ENCODE data around the gene AEBP2.

AEBP2 gene

DNA sequence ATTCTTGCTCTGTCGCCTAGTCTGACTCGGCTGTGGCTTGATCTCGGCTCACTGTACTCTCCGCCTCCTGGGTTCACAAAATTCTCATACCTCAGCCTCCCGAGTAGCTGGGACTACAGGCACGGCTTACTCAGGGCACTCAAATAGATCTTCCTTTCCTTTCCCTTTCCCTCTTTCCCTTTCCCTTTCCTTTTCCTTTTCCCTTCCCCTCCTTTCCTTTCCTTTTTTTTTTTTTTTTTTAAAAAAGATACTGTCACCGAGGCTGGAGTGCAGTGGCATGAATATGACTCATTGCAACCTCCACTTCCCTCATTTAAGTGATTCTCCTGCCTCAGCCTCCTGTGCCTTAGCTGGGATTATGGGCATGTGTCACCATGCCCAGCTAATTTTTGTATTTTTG is 86.0 kb downstream of the AEBP2 start:
- peaks cover 39% of the 10 kb centered on the region for H3K36me3 Mint-ChIP-seq (ENCODE audit: low read depth)
- intact Hi-C loops (cut with micrococcal nuclease): no loop called here
- H3K4me1 Mint-ChIP-seq (ENCODE audit: low read depth): peaks cover 5% of the 10 kb centered on the region
- no peak overlapping the region for H3K4me3 Mint-ChIP-seq
- H3K9me3 Mint-ChIP-seq: no peaks in the 10 kb centered on the region
- peak overlapping the region; percentile 52 for H3K27ac Mint-ChIP-seq
- H3K27me3 Mint-ChIP-seq: no peaks in the 10 kb centered on the region

DNA sequence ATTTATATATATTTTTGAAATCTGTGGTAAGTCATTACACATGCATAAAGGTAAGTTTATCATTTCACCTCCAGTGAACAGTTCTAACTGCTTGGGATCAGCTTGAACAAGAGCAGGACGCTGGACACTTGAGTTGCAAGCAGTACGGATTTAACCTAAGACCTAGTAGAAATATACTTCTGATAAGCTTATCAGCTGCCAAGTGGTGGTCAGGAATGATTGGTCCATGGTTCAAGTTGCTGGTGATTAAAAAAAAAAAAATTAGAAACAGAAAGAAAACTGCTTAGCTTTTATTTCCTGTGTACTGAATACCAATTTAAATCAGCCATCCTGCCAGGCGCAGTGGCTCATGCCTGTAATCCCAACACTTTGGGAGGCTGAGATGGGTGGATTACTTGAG is 88.6 kb downstream of the AEBP2 start:
- H3K4me3 Mint-ChIP-seq: no peak overlapping the region
- H3K27ac Mint-ChIP-seq: no peak overlapping the region
- intact Hi-C loops (cut with micrococcal nuclease): no loop called here
- H3K9me3 Mint-ChIP-seq: no peaks in the 10 kb centered on the region
- peaks cover 34% of the 10 kb centered on the region for H3K36me3 Mint-ChIP-seq (ENCODE audit: low read depth)
- H3K4me1 Mint-ChIP-seq (ENCODE audit: low read depth): peaks cover 5% of the 10 kb centered on the region
- H3K27me3 Mint-ChIP-seq: no peaks in the 10 kb centered on the region

DNA sequence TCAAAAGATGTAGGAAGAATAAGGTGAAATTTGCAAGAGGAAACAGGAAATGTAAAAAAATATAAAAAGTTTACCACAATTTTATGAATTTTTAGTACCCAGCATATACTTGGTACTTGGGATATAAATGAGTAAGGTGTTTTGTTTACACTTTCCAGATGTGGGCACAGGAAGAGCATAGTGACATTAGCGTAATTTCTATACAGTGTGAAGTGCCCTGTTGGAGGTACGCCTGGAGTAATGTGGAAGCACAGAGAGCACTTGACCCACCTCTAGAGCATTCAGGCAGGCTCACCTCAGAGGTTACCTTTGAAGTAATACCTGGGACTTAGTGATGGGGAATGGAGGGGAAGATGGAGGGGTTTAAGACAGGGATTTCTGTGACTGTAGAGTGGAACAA is 89.5 kb downstream of the AEBP2 start:
- Mint-ChIP-seq H3K4me3 (no peak overlapping the region), H3K27ac (no peak overlapping the region), H3K36me3 (ENCODE audit: low read depth) (peaks cover 25% of the 10 kb centered on the region), H3K9me3 (no peaks in the 10 kb centered on the region), H3K27me3 (no peaks in the 10 kb centered on the region), H3K4me1 (ENCODE audit: low read depth) (peaks cover 5% of the 10 kb centered on the region)
- intact Hi-C loops (cut with micrococcal nuclease): no loop called here

DNA sequence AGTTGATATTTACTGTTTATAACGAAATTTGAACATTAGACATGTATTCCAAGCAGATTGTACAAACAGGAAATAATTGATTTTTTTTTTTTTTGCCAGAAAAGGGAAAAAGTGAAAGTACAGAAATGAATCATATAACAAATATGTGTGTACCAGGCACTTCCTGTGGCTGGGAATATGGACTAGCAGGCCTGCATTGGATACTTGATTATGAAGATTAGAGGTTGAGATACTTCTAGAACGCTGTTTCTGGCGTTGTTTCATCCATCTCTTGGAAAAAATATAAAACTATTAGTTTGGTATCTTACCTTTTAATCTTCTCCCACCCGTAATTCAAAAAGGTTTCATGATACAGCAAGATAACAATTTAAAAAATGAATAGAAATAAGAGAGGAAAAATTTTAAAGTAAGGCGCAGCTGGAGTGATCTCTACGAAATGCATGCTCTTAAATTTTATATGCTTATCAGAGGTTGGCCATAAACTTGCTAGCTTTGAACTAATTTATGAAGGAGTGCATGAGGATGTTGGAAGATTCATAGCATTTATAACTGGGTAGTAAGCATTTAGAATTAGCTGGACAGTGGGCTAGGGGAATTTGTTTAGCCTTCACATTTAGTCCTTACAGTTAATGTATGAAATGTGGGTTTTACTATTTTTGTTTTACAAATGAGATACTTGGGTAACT is 90.8 kb downstream of the AEBP2 start:
- intact Hi-C loops (cut with micrococcal nuclease): no loop called here
- H3K36me3 Mint-ChIP-seq (ENCODE audit: low read depth): peaks cover 17% of the 10 kb centered on the region
- no peak overlapping the region for H3K27ac Mint-ChIP-seq
- no peaks in the 10 kb centered on the region for H3K27me3 Mint-ChIP-seq
- no peak overlapping the region for H3K4me3 Mint-ChIP-seq
- H3K9me3 Mint-ChIP-seq: peaks cover 4% of the 10 kb centered on the region
- peaks cover 5% of the 10 kb centered on the region for H3K4me1 Mint-ChIP-seq (ENCODE audit: low read depth)

DNA sequence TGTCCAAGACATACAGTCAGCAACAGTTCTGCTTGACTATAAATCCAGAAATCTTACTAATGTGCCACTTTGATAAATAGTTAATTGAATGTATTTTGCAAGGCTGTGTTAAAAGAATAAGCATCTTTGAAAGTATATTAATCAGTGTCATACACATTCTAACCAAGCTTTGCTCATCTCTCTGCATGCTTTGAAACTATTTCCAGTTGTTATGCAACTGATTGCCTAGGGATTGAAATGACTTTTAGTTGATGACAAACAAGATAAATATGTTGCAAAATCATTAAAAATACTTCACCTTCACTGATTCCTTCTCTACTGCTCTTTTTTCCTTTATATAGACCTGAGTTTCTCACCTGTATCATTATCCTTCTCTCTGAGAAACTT is 91.3 kb downstream of the AEBP2 start:
- intact Hi-C loops (cut with micrococcal nuclease): no loop called here
- Mint-ChIP-seq H3K27me3 (no peaks in the 10 kb centered on the region), H3K9me3 (peaks cover 9% of the 10 kb centered on the region), H3K27ac (no peak overlapping the region), H3K4me3 (no peak overlapping the region), H3K4me1 (ENCODE audit: low read depth) (peaks cover 5% of the 10 kb centered on the region), H3K36me3 (ENCODE audit: low read depth) (peaks cover 17% of the 10 kb centered on the region)

DNA sequence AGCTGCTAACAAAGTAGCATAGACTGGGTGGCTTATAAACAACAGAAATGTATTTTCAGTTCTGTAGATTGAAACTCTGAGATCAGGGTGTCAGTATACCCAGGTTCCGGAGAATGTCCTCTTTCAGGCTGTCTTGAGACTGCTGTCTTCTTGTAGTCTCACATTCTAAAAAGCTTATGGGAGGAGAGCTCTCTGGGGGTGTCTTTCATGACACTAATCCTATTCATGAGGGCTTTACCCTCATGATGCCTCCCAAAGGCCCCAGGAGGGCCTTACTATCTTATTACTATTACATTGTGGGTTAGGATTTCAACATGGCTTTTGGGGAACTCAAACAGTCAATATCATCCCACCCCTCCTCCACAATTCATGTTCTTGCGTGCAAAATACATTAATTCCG is 94.3 kb downstream of the AEBP2 start:
- Mint-ChIP-seq H3K9me3 (peaks cover 16% of the 10 kb centered on the region), H3K36me3 (ENCODE audit: low read depth) (peaks cover 11% of the 10 kb centered on the region), H3K4me3 (no peak overlapping the region), H3K4me1 (ENCODE audit: low read depth) (peaks cover 5% of the 10 kb centered on the region), H3K27ac (no peak overlapping the region), H3K27me3 (no peaks in the 10 kb centered on the region)
- intact Hi-C loops (cut with micrococcal nuclease): no loop called here

DNA sequence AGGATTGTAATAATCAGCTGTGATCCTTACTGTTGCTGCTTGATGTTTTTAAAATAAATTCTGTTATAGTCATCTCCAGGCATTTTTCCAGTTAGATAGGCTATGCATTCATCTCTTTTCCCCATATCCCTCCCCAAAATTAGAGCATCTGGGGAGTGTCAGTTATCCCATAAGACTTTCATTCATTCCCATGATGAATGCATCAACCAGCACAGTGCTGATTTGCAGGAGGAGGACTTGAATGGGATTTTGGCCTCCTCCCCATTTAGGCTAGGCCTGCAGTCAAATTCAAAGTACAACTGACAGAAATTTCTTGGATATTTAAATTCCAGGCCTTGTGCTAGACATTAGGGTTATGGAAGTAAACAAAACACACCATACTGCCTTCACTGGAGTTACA is 99.8 kb downstream of the AEBP2 start:
- H3K27me3 Mint-ChIP-seq: no peaks in the 10 kb centered on the region
- H3K4me3 Mint-ChIP-seq: no peak overlapping the region
- H3K36me3 Mint-ChIP-seq (ENCODE audit: low read depth): peaks cover 11% of the 10 kb centered on the region
- intact Hi-C loops (cut with micrococcal nuclease): no loop called here
- no peaks in the 10 kb centered on the region for H3K4me1 Mint-ChIP-seq (ENCODE audit: low read depth)
- H3K9me3 Mint-ChIP-seq: peaks cover 16% of the 10 kb centered on the region
- H3K27ac Mint-ChIP-seq: no peak overlapping the region

DNA sequence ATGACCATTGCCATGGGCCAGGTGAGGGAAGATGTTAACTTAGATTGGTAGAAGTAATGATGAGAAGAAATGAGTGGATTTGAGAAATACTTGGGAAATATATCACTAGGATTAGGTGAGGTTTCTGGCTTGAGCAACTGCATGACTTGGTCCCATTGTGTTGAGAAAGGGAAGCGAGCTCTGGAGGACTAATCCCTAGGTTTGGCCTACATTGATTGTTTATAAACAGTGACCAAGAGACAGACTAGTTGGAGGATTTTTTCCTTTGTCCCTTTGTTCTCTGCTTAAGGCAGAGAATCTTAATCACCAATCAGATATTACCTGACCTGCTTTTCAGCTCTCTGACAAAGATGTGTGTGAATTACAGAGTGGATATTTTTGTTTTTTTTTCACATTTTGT is 100.5 kb downstream of the AEBP2 start:
- Mint-ChIP-seq H3K9me3 (peaks cover 14% of the 10 kb centered on the region), H3K4me3 (no peak overlapping the region), H3K27ac (no peak overlapping the region), H3K36me3 (ENCODE audit: low read depth) (peaks cover 11% of the 10 kb centered on the region), H3K4me1 (ENCODE audit: low read depth) (no peaks in the 10 kb centered on the region), H3K27me3 (no peaks in the 10 kb centered on the region)
- intact Hi-C loops (cut with micrococcal nuclease): no loop called here

DNA sequence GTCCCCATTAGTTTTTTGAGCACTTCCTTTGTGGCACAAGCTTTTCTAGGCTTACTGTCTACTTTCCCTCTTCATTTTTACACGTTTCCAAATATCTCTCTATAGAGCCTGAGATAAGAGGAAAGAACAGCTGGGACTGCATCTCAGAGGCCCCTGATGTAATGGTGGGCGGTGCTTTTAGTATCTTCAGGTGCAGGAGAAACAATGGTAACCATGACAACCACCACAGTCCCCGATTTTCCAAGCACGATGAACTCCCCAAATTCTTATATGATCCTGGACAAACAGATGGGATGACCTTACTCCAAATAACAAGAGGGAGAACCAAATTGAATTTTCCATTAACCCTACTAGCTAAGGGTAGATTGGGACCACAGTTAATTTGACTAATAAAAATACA is 103.3 kb downstream of the AEBP2 start:
- Mint-ChIP-seq H3K36me3 (ENCODE audit: low read depth) (no peaks in the 10 kb centered on the region), H3K27ac (no peak overlapping the region), H3K4me3 (no peak overlapping the region), H3K4me1 (ENCODE audit: low read depth) (no peaks in the 10 kb centered on the region), H3K27me3 (no peaks in the 10 kb centered on the region), H3K9me3 (no peaks in the 10 kb centered on the region)
- intact Hi-C loops (cut with micrococcal nuclease): no loop called here

GRCh38 chr12:19544353-19544752 is 105.1 kb downstream of the AEBP2 start:
- H3K4me1 Mint-ChIP-seq (ENCODE audit: low read depth): no peaks in the 10 kb centered on the region
- no peak overlapping the region for H3K27ac Mint-ChIP-seq
- no peaks in the 10 kb centered on the region for H3K9me3 Mint-ChIP-seq
- intact Hi-C loops (cut with micrococcal nuclease): no loop called here
- no peaks in the 10 kb centered on the region for H3K27me3 Mint-ChIP-seq
- H3K4me3 Mint-ChIP-seq: no peak overlapping the region
- H3K36me3 Mint-ChIP-seq (ENCODE audit: low read depth): no peaks in the 10 kb centered on the region

- Mint-ChIP-seq H3K4me3 (no peak overlapping the region), H3K27me3 (no peaks in the 10 kb centered on the region), H3K4me1 (ENCODE audit: low read depth) (no peaks in the 10 kb centered on the region), H3K9me3 (no peaks in the 10 kb centered on the region), H3K36me3 (ENCODE audit: low read depth) (no peaks in the 10 kb centered on the region), H3K27ac (no peak overlapping the region)
- intact Hi-C loops (cut with micrococcal nuclease): no loop called here
These were observed 106.0 kb downstream of the AEBP2 start for GRCh38 chr12:19545301-19545700.

DNA sequence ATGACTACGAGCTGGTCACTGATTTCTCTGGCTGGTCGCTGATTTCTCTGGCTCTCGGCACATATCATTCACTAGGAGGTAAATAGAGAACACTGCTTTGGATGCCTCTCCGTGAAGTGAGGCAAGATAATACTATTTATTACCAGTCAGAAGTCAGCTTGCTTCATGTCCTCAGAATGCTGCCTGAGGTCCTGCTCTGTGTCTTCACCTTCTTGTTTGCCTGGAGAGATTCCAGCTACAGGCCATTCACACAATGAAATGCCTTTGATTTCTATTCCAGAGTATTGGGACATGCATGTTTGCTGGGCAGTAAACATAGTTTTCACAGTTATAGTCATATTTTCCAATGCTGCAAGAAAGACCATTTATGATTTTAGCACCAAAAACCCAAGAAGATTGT is 106.7 kb downstream of the AEBP2 start:
- intact Hi-C loops (cut with micrococcal nuclease): no loop called here
- no peaks in the 10 kb centered on the region for H3K9me3 Mint-ChIP-seq
- no peaks in the 10 kb centered on the region for H3K27me3 Mint-ChIP-seq
- no peaks in the 10 kb centered on the region for H3K4me1 Mint-ChIP-seq (ENCODE audit: low read depth)
- H3K4me3 Mint-ChIP-seq: no peak overlapping the region
- no peaks in the 10 kb centered on the region for H3K36me3 Mint-ChIP-seq (ENCODE audit: low read depth)
- no peak overlapping the region for H3K27ac Mint-ChIP-seq

DNA sequence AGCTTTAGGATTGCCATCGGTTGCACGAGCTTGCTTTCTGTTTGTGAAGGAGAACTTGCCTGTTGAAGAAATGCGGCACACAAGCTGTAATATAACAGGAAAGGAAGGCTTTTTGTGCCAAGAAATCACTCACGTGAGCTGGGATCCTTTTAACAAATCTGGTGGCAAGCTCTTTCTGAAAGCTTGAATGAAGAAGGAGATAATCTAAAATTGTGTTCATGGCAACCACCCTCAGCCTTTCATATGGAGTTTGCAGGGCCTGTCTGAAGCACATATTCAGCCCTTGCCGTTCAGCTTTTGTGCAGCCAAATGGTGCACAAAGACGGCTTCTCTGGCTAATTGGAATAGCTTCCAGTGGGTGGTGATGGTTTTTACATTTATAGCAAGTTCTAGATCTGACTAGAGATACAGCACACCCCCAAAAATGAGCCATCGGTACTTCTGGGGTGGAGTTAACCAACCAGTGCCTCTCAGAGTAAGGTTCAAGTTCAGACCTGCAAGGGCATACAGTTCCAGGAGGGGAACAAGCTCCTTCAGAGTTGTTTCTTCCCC is 107.4 kb downstream of the AEBP2 start:
- Mint-ChIP-seq H3K4me3 (no peak overlapping the region), H3K4me1 (ENCODE audit: low read depth) (no peaks in the 10 kb centered on the region)

GRCh38 chr12:19547271-19547671 is 108.0 kb downstream of the AEBP2 start:
- Mint-ChIP-seq H3K4me3 (no peak overlapping the region), H3K27ac (no peak overlapping the region), H3K36me3 (ENCODE audit: low read depth) (no peaks in the 10 kb centered on the region), H3K4me1 (ENCODE audit: low read depth) (no peaks in the 10 kb centered on the region), H3K27me3 (no peaks in the 10 kb centered on the region), H3K9me3 (no peaks in the 10 kb centered on the region)
- intact Hi-C loops (cut with micrococcal nuclease): no loop called here

More for the DNA sequence above, 107.4 kb downstream of the AEBP2 start:
- no peak overlapping the region for H3K27ac Mint-ChIP-seq
- intact Hi-C loops (cut with micrococcal nuclease): no loop called here
- no peaks in the 10 kb centered on the region for H3K27me3 Mint-ChIP-seq
- no peaks in the 10 kb centered on the region for H3K9me3 Mint-ChIP-seq
- H3K36me3 Mint-ChIP-seq (ENCODE audit: low read depth): no peaks in the 10 kb centered on the region

DNA sequence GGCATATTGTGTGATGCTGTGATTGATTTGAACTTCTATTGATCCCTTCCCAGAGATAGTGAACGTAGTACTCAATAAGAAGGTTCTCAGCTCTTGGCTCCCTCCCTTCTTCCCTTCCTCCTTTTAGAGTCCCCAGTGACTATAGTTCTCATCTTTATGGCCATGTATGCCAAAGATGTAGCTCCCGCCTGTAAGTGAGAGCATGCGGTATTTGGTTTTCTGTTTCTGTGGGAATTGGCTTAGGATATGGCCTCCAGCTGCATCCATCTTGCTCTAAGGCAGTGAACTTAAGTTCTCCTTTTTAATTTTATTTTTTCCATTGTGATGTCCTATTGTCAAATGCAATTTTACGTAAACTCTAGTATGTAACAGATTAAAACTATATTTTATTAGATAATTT is 109.5 kb downstream of the AEBP2 start:
- H3K4me3 Mint-ChIP-seq: no peak overlapping the region
- intact Hi-C loops (cut with micrococcal nuclease): no loop called here
- no peak overlapping the region for H3K27ac Mint-ChIP-seq
- H3K9me3 Mint-ChIP-seq: no peaks in the 10 kb centered on the region
- peaks cover 14% of the 10 kb centered on the region for H3K36me3 Mint-ChIP-seq (ENCODE audit: low read depth)
- no peaks in the 10 kb centered on the region for H3K27me3 Mint-ChIP-seq
- no peaks in the 10 kb centered on the region for H3K4me1 Mint-ChIP-seq (ENCODE audit: low read depth)
